K562 (cell line): ENCODE data around the gene MYOM1. TPM values are rescaled to one million over a fixed set of nuclear protein-coding genes. Genes with fewer than 3 reads are reported as not detected.
A peak's percentile ranks its signal among the peaks of the same experiment; 100 is the strongest.

Experiments
- ADNP ChIP-seq: fragments of 200-800 bp; sonication (Bioruptor generic); IDR thresholded peaks from 2 replicates; pipeline ENCODE4 v1.6.1; 2016; ENCODE audit warnings: missing genetic modification characterization, missing compliant biosample characterization
- ATF1 ChIP-seq, 2 experiments: fragments of 450-650 bp in 1 of 2; IDR thresholded peaks; 2 replicates each; pipeline ENCODE4 v1.6.1; 2016; ENCODE audit warnings: missing compliant biosample characterization in 1 of 2, missing genetic modification characterization in 1 of 2
- BDP1 ChIP-seq: IDR thresholded peaks from 3 replicates; pipeline ENCODE4 v1.6.1; 2011; ENCODE audit not compliant: insufficient read length, insufficient read depth
- CCAR2 ChIP-seq: fragments of 200-400 bp; formaldehyde crosslinking; IDR thresholded peaks from 2 replicates; pipeline ENCODE4 v1.6.1; 2017; ENCODE audit warnings: mild to moderate bottlenecking, low read depth, low read length
- ETV6 ChIP-seq, 3 experiments: fragments of 150-350 bp in 1 of 3; sonication (generic) in 1 of 3; formaldehyde crosslinking in 1 of 3; IDR thresholded peaks; 2 replicates each; pipeline versions ENCODE4 v1.6.1 to v1.8.0; 2014 to 2022; ENCODE audit warnings: borderline replicate concordance in 2 of 3, low read depth in 2 of 3, antibody characterized with exemption in 1 of 3, low read length in 1 of 3, mild to moderate bottlenecking in 1 of 3, missing genetic modification reagents in 1 of 3
- HEY1 ChIP-seq: fragments of 250-450 bp; sonication (Bioruptor Pico); IDR thresholded peaks from 2 replicates; pipeline ENCODE4 v1.5.0; 2020; ENCODE audit warnings: mild to moderate bottlenecking, moderate library complexity, borderline replicate concordance
- HNRNPLL ChIP-seq: fragments of 200-400 bp; formaldehyde crosslinking; IDR thresholded peaks from 2 replicates; pipeline ENCODE4 v1.6.1; 2017; ENCODE audit warnings: low read length, low read depth, mild to moderate bottlenecking; ENCODE audit not compliant: poor library complexity, severe bottlenecking
- JUND ChIP-seq, 2 experiments: IDR thresholded peaks; 2 replicates in 1 of 2; 3 replicates in 1 of 2; pipeline ENCODE4 v1.6.1; 2011; ENCODE audit warnings: borderline replicate concordance in 2 of 2, low read depth in 2 of 2, low read length in 2 of 2, improper control_type of control experiment in 1 of 2, missing biosample characterization in 1 of 2, missing genetic modification characterization in 1 of 2, missing genetic modification reagents in 1 of 2
- NBN ChIP-seq: fragments of 450-650 bp; IDR thresholded peaks from 2 replicates; pipeline ENCODE4 v1.6.1; 2016; ENCODE audit warnings: low read depth, mild to moderate bottlenecking
- NFRKB ChIP-seq: fragments of 450-650 bp; IDR thresholded peaks from 2 replicates; pipeline ENCODE4 v1.6.1; 2016; ENCODE audit warnings: low read depth
- TARDBP ChIP-seq: fragments of 450-650 bp; IDR thresholded peaks from 2 replicates; pipeline ENCODE4 v1.6.1; 2016
- ZNF124 ChIP-seq: sonication (generic); formaldehyde crosslinking; IDR thresholded peaks from 2 replicates; pipeline ENCODE4 v1.8.1; 2022; ENCODE audit warnings: missing genetic modification reagents
- ZNF274 ChIP-seq: IDR thresholded peaks from 2 replicates; pipeline ENCODE4 v1.6.1; 2011; ENCODE audit warnings: low read depth, mild to moderate bottlenecking, low read length, moderate library complexity, borderline replicate concordance
- ZNF41 ChIP-seq: fragments of 250-450 bp; sonication (Bioruptor Pico); conservative IDR thresholded peaks from 2 replicates; pipeline ENCODE4 v1.4.0; 2020; ENCODE audit warnings: mild to moderate bottlenecking
- ZNF584 ChIP-seq: fragments of 200-800 bp; sonication (Bioruptor generic); IDR thresholded peaks from 2 replicates; pipeline ENCODE4 v1.6.1; 2016; ENCODE audit warnings: low read depth, mild to moderate bottlenecking, missing genetic modification characterization, missing compliant biosample characterization
- ZNF695 ChIP-seq: fragments of 450-650 bp; formaldehyde crosslinking; IDR thresholded peaks from 2 replicates; pipeline ENCODE4 v1.4.0; 2020; ENCODE audit warnings: mild to moderate bottlenecking, moderate library complexity
- polyA plus RNA-seq, 8 experiments: library from polyadenylated mRNA; depleted of rRNA in 4 of 8; stranded (reverse) in 5 of 8; unstranded in 3 of 8; fragments of >200 nt; fragmentation: Nextera tagmentation in 2 of 8; fragmentation: Illumina TruSeq in 1 of 8; extraction: Ambion mirVana in 2 of 8; extraction: Trizol in 1 of 8; gene quantifications; 2 replicates each; pipeline versions ENCODE4 v1.2.1 to v1.2.3, GENCODE V29; 2011 to 2014; ENCODE audit warnings: inconsistent platforms in 1 of 8, missing spikeins in 1 of 8
- total RNA-seq, 7 experiments: library from RNA; depleted of rRNA in 6 of 7; stranded (reverse); fragments of >200 nt in 6 of 7; fragmentation: Illumina TruSeq in 2 of 7; extraction: Trizol in 2 of 7; gene quantifications; 2 replicates each; pipeline versions ENCODE4 v1.2.1 to v1.2.3, GENCODE V29; 2011 to 2021; ENCODE audit warnings: low replicate concordance in 1 of 7
- TF ChIP-seq, protein P1 (sequence below): fragments of 250-450 bp; sonication (Bioruptor Pico); IDR thresholded peaks from 2 replicates; pipeline ENCODE4 v1.5.0; 2021; ENCODE audit warnings: mild to moderate bottlenecking, borderline replicate concordance
- TF ChIP-seq, protein P2 (sequence below), 2 experiments: fragments of 450-650 bp in 1 of 2; IDR thresholded peaks; 2 replicates each; pipeline ENCODE4 v1.6.1; 2011 to 2017; ENCODE audit warnings: low read depth in 2 of 2, antibody characterized with exemption in 1 of 2, borderline replicate concordance in 1 of 2, low read length in 1 of 2, mild to moderate bottlenecking in 1 of 2, mixed read lengths in 1 of 2; ENCODE audit not compliant: control insufficient read depth in 1 of 2
- TF ChIP-seq, protein P3 (sequence below): IDR thresholded peaks from 2 replicates; pipeline ENCODE4 v1.6.1; 2016; ENCODE audit warnings: missing genetic modification characterization, missing compliant biosample characterization

MYOM1 gene
- total and polyA plus RNA-seq, 9 of the 15 experiments (the other 6 are each of a cell fraction or from before 2014, with no cell fraction given): 0.01 to 0.62 (median 0.25) TPM

DNA sequence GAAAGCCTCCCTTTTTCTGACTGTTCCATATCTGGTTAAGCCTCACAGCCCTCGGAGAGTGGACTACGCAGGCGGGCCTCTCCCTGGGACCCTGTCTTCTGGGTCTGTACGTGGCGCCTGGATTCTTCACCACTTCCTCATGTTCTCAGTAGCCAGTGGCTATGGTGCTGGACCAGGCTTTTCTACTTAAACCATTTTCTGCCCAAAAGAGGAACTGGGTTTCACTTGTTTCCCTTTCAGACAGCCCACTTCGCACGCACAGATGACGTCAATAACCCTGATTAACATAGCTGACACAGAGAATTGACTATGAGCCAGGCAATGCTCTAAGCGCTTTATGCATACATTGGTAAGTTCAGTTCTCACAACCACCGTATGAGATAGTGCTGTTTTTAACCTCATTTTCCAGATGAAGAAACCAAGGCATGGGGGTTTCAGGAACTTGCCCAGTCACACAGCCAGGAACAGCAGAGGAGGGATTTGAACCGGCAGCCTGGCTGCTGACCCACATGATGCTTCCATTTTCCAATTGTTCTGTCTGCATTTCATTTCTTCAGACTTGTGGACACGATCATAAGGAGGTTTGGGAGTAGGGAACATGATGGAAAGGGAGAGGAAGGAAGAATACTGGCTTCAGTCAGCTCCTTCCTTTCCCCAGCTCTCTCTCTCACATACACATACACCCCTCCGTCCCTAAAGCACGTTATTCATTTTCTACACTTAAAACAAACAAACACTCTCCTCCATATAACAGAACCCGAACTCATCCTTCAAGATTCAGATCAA lies 41.7 kb downstream of the MYOM1 start (continued):
- TF ChIP-seq JUND (IDR thresholded peaks at IDR 0.05; ENCODE audit: borderline replicate concordance, low read depth, low read length) (peak; percentile 67; the same call in 1 of the 2 replicates), JUND (tag; IDR thresholded peaks at IDR 0.05; ENCODE audit: borderline replicate concordance, low read depth, low read length) (peak; percentile 81), TARDBP (no peak), ATF1 (CRISPR knock-in tag; IDR thresholded peaks at IDR 0.05) (peak; percentile 58), ATF1 (tag; IDR thresholded peaks at IDR 0.05) (peak; percentile 93), ZNF124 (no peak), HEY1 (CRISPR knock-in tag) (no peak), NBN (no peak), HNRNPLL (peak; percentile 47), CCAR2 (no peak), ADNP (tag) (no peak), ZNF584 (CRISPR knock-in tag) (peak; percentile 61; the same call in 1 of the 2 replicates), BDP1 (no peak), ZNF274 (no peak), NFRKB (no peak), ETV6 (IDR thresholded peaks at IDR 0.05; ENCODE audit: borderline replicate concordance in 1 of 2, low read depth in 2 of 2, low read length in 1 of 2) (no peak), ETV6 (CRISPR knock-in tag; IDR thresholded peaks at IDR 0.05; ENCODE audit: borderline replicate concordance) (no peak), ZNF695 (no peak), ZNF41 (CRISPR knock-in tag) (no peak)
- TF ChIP-seq, protein P1, sequence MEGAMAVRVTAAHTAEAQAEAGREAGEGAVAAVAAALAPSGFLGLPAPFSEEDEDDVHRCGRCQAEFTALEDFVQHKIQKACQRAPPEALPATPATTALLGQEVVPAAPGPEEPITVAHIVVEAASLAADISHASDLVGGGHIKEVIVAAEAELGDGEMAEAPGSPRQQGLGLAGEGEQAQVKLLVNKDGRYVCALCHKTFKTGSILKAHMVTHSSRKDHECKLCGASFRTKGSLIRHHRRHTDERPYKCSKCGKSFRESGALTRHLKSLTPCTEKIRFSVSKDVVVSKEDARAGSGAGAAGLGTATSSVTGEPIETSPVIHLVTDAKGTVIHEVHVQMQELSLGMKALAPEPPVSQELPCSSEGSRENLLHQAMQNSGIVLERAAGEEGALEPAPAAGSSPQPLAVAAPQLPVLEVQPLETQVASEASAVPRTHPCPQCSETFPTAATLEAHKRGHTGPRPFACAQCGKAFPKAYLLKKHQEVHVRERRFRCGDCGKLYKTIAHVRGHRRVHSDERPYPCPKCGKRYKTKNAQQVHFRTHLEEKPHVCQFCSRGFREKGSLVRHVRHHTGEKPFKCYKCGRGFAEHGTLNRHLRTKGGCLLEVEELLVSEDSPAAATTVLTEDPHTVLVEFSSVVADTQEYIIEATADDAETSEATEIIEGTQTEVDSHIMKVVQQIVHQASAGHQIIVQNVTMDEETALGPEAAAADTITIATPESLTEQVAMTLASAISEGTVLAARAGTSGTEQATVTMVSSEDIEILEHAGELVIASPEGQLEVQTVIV (CRISPR knock-in tag): no peak
- TF ChIP-seq, protein P2, sequence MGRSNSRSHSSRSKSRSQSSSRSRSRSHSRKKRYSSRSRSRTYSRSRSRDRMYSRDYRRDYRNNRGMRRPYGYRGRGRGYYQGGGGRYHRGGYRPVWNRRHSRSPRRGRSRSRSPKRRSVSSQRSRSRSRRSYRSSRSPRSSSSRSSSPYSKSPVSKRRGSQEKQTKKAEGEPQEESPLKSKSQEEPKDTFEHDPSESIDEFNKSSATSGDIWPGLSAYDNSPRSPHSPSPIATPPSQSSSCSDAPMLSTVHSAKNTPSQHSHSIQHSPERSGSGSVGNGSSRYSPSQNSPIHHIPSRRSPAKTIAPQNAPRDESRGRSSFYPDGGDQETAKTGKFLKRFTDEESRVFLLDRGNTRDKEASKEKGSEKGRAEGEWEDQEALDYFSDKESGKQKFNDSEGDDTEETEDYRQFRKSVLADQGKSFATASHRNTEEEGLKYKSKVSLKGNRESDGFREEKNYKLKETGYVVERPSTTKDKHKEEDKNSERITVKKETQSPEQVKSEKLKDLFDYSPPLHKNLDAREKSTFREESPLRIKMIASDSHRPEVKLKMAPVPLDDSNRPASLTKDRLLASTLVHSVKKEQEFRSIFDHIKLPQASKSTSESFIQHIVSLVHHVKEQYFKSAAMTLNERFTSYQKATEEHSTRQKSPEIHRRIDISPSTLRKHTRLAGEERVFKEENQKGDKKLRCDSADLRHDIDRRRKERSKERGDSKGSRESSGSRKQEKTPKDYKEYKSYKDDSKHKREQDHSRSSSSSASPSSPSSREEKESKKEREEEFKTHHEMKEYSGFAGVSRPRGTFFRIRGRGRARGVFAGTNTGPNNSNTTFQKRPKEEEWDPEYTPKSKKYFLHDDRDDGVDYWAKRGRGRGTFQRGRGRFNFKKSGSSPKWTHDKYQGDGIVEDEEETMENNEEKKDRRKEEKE (IDR thresholded peaks at IDR 0.05; ENCODE audit: borderline replicate concordance in 1 of 2, control insufficient read depth in 1 of 2, low read depth in 2 of 2, low read length in 1 of 2): no peak
- TF ChIP-seq, protein P3, sequence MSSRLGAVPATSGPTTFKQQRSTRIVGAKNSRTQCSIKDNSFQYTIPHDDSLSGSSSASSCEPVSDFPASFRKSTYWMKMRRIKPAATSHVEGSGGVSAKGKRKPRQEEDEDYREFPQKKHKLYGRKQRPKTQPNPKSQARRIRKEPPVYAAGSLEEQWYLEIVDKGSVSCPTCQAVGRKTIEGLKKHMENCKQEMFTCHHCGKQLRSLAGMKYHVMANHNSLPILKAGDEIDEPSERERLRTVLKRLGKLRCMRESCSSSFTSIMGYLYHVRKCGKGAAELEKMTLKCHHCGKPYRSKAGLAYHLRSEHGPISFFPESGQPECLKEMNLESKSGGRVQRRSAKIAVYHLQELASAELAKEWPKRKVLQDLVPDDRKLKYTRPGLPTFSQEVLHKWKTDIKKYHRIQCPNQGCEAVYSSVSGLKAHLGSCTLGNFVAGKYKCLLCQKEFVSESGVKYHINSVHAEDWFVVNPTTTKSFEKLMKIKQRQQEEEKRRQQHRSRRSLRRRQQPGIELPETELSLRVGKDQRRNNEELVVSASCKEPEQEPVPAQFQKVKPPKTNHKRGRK (tag): no peak
